ENCODE results near the gene TEP1. TPM values are rescaled to one million over a fixed set of nuclear protein-coding genes. Genes with fewer than 3 reads are reported as not detected.

TEP1 gene
- total and polyA plus RNA-seq, 10 of the 15 experiments (the other 5 are each of a cell fraction or from before 2014, with no cell fraction given), result 3.3 to 29.7 (median 16.8) TPM

DNA sequence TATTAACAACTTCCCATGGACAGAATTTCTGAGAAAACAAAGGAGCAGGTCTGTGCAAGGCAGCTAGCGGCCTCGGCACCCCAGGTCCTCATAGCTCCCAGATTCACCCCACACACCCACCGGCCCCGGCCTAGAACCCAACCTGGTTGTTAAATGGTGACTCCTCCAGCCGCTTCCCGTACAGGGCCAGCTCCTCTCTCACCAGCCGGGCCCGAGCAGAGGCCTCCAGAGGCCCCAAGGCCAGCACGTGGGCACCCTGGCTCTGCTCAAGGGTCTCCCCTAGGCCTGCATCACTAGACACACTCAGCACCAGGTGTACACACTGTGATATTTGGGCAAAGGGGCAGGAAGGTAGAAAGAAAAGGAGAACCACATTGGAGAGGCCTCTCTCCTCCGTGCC, 30.3 kb downstream of the TEP1 start (continued):
- TF ChIP-seq PBX3 (IDR thresholded peaks at IDR 0.05; ENCODE audit: insufficient replicate concordance, low read depth, low read length), result no peak
- no peak for TF ChIP-seq NR2C1 (IDR thresholded peaks at IDR 0.05)
- TF ChIP-seq EP300 (IDR thresholded peaks at IDR 0.05; ENCODE audit: borderline replicate concordance in 1 of 2, control insufficient read depth in 1 of 2, low read depth in 2 of 2, low read length in 2 of 2), result no peak
- TF ChIP-seq CTCF (IDR thresholded peaks at IDR 0.05 in 2 of 3, conservative IDR thresholded peaks at IDR 0.05 in 1 of 3; ENCODE audit: control insufficient read depth in 2 of 3, extremely low read depth in 1 of 3, insufficient read depth in 1 of 3, low read depth in 3 of 3, low read length in 3 of 3), result no peak
- TF ChIP-seq PAX5 (IDR thresholded peaks at IDR 0.05; ENCODE audit: borderline replicate concordance, low read depth, low read length), result no peak
- no peak for TF ChIP-seq YBX1 (IDR thresholded peaks at IDR 0.05)
- no peak for TF ChIP-seq ATF2 (IDR thresholded peaks at IDR 0.05; ENCODE audit: low read length)
- TF ChIP-seq, protein P1, sequence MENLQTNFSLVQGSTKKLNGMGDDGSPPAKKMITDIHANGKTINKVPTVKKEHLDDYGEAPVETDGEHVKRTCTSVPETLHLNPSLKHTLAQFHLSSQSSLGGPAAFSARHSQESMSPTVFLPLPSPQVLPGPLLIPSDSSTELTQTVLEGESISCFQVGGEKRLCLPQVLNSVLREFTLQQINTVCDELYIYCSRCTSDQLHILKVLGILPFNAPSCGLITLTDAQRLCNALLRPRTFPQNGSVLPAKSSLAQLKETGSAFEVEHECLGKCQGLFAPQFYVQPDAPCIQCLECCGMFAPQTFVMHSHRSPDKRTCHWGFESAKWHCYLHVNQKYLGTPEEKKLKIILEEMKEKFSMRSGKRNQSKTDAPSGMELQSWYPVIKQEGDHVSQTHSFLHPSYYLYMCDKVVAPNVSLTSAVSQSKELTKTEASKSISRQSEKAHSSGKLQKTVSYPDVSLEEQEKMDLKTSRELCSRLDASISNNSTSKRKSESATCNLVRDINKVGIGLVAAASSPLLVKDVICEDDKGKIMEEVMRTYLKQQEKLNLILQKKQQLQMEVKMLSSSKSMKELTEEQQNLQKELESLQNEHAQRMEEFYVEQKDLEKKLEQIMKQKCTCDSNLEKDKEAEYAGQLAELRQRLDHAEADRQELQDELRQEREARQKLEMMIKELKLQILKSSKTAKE (IDR thresholded peaks at IDR 0.05; ENCODE audit: low read depth, poor library complexity, severe bottlenecking), result no peak
- no peak for TF ChIP-seq NRF1 (conservative IDR thresholded peaks at IDR 0.05; ENCODE audit: low read depth, low read length)
